GM12801 (cell line): ENCODE results near the gene KCNIP4.

ENCODE experiments used
- CTCF ChIP-seq: IDR thresholded peaks from one replicate; pipeline ENCODE4 v1.5.1; 2011; ENCODE audit warnings: control low read depth; ENCODE audit not compliant: insufficient read length; ENCODE audit errors: extremely low read depth

Gene KCNIP4

GRCh38 chr4:21002976-21003375, 945.6 kb downstream of the KCNIP4 start:
- TF ChIP-seq CTCF: no peak

GRCh38 chr4:21002286-21002685, 946.3 kb downstream of the KCNIP4 start:
- no peak for TF ChIP-seq CTCF

GRCh38 chr4:21001490-21001889, 947.1 kb downstream of the KCNIP4 start:
- TF ChIP-seq CTCF: no peak

GRCh38 chr4:20997886-20998285, 950.7 kb downstream of the KCNIP4 start:
- no peak for TF ChIP-seq CTCF

- no peak for TF ChIP-seq CTCF
Observed at GRCh38 chr4:20995610-20996009, 953.0 kb downstream of the KCNIP4 start.

- TF ChIP-seq CTCF: no peak
Observed at GRCh38 chr4:20995015-20995414, 953.6 kb downstream of the KCNIP4 start.

- TF ChIP-seq CTCF: no peak
Observed at GRCh38 chr4:20992002-20992401, 956.6 kb downstream of the KCNIP4 start.

- no peak for TF ChIP-seq CTCF
Observed at GRCh38 chr4:20987191-20987590, 961.4 kb downstream of the KCNIP4 start.
